Vagina (tissue), 2 donors: ENCODE measurements around the gene FAM53B.

ENCODE experiments used
- POLR2A ChIP-seq, 2 donors: fragments of 450-650 bp; IDR thresholded peaks; one replicate each; pipeline ENCODE4 v1.6.1; 2017; ENCODE audit warnings: antibody characterized with exemption in 2 of 2, mild to moderate bottlenecking in 2 of 2, moderate library complexity in 2 of 2
- POLR2AphosphoS5 ChIP-seq, 2 donors: sonication (generic); formaldehyde crosslinking; IDR thresholded peaks; one replicate each; pipeline ENCODE4 v1.9.0; 2017; ENCODE audit warnings: antibody characterized with exemption in 2 of 2, mild to moderate bottlenecking in 2 of 2, low read depth in 1 of 2; ENCODE audit not compliant: insufficient read depth in 1 of 2
- TF ChIP-seq, protein P1 (sequence below), 3 experiments: fragments of 450-650 bp in 2 of 3; fragments of 200-600 bp in 1 of 3; sonication (generic) in 1 of 3; IDR thresholded peaks; one replicate each; pipeline ENCODE4 v1.5.1; 2017 to 2019; ENCODE audit warnings: antibody characterized with exemption in 3 of 3, mild to moderate bottlenecking in 2 of 3, moderate library complexity in 2 of 3

DNA sequence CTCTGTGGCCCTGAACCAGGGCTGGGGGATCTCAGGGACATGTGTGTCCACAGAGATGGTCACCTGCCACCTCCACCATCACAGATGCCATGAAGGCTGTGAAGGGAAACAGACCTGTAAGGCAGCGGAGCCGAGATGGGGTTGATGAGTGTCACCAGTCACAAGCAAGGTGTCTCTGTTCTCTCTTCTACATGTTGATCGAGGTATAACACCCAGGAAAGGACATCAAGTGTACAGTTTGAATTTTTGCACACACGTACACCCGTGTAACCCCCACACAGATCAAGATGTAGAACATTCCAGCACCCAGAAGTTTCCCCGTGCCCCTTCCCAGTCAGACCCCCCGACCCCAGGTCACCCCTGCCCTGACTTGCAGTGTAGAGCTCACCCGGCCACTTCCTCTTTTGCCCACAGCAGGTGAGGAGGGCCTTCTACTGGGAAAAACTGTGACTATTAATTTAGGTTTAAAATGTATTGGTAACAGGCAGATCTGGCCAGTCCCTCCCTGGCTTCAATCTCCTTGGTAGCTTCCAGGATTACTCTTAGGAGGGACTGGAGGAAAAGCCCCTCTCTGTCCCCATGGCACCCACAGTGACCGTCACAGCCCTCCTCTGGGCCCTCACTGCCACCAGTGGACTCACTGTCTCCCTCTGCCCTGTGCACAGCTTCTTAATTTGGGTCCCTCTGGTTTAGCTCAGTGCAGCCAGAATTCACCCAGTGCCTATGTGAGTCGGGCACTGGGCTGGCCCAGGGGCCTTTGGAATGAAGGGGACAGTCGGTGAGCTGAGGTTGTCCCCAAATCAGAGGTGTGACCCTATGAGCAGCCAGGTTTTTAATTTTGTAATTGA, 174.3 kb downstream of the FAM53B start:
- TF ChIP-seq, protein P1, sequence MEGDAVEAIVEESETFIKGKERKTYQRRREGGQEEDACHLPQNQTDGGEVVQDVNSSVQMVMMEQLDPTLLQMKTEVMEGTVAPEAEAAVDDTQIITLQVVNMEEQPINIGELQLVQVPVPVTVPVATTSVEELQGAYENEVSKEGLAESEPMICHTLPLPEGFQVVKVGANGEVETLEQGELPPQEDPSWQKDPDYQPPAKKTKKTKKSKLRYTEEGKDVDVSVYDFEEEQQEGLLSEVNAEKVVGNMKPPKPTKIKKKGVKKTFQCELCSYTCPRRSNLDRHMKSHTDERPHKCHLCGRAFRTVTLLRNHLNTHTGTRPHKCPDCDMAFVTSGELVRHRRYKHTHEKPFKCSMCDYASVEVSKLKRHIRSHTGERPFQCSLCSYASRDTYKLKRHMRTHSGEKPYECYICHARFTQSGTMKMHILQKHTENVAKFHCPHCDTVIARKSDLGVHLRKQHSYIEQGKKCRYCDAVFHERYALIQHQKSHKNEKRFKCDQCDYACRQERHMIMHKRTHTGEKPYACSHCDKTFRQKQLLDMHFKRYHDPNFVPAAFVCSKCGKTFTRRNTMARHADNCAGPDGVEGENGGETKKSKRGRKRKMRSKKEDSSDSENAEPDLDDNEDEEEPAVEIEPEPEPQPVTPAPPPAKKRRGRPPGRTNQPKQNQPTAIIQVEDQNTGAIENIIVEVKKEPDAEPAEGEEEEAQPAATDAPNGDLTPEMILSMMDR (IDR thresholded peaks at IDR 0.05): no peak
- no peak for TF ChIP-seq POLR2A (IDR thresholded peaks at IDR 0.05)
- no peak for TF ChIP-seq POLR2AphosphoS5 (IDR thresholded peaks at IDR 0.05; ENCODE audit: insufficient read depth in 1 of 2, low read depth in 1 of 2)
